Activated naive CD8-positive, alpha-beta T cell treated with anti-CD3 and anti-CD28 coated beads, Interleukin-2, amount 50 U/mL, for 16 hours (primary cell): ENCODE data around the gene A2ML1.
"Not testable (repeated sequence)": the region's sequence is repeated elsewhere in the genome, so short reads cannot be mapped to it uniquely, and the experiment has no call there.

ENCODE experiments used
- DNase-seq: peaks from one replicate; pipeline ENCODE4 v3.0.0-alpha.2; 2020; ENCODE audit warnings: low read depth, low spot score

The A2ML1 gene

GRCh38 chr12:8906266-8907180 is 84.1 kb downstream of the A2ML1 start:
- DNase-seq, result no peak

- no peak for DNase-seq
Measured at GRCh38 chr12:8907513-8907912, 85.1 kb downstream of the A2ML1 start.

- no peak for DNase-seq
Measured at GRCh38 chr12:8909752-8910151, 87.3 kb downstream of the A2ML1 start.

- no peak for DNase-seq
Measured at GRCh38 chr12:8911606-8912268, 89.3 kb downstream of the A2ML1 start.

GRCh38 chr12:8912914-8913313 is 90.5 kb downstream of the A2ML1 start:
- DNase-seq, result no peak

- no peak for DNase-seq
Measured at GRCh38 chr12:8913702-8914032, 91.2 kb downstream of the A2ML1 start.

GRCh38 chr12:8914033-8914715 is 91.8 kb downstream of the A2ML1 start, which contains the start of gene PHC1:
Gene PHC1 (plus strand): TSS chr12:8914509. CDS start chr12:8917678, 3,169 bp downstream.
- DNase-seq, result peak; percentile 36

- peak; percentile 17 for DNase-seq
Measured at GRCh38 chr12:8914716-8915526, 92.5 kb downstream of the A2ML1 start.

- no peak for DNase-seq
Measured at GRCh38 chr12:8916154-8916553, 93.7 kb downstream of the A2ML1 start.

- DNase-seq, result no peak
Measured at GRCh38 chr12:8917031-8917430, 94.6 kb downstream of the A2ML1 start.

GRCh38 chr12:8917751-8918150 is 95.3 kb downstream of the A2ML1 start:
- no peak for DNase-seq

GRCh38 chr12:8919643-8920042 is 97.2 kb downstream of the A2ML1 start:
- not testable (repeated sequence) for DNase-seq

- no peak for DNase-seq
Measured at GRCh38 chr12:8922544-8922943, 100.1 kb downstream of the A2ML1 start.
